Esophagus muscularis mucosa (tissue), 4 donors: ENCODE data around the gene MTCP1. TPM values are rescaled to one million over a fixed set of nuclear protein-coding genes. Genes with fewer than 3 reads are reported as not detected.
A peak's percentile ranks its signal among the peaks of the same experiment; 100 is the strongest.

ENCODE experiments used
- DNase-seq: peaks from one replicate; pipeline ENCODE4 v3.0.0-alpha.2; 2017; ENCODE audit errors: extremely low spot score
- H3K27ac ChIP-seq, 4 donors: fragments of 200-600 bp; sonication (generic); replicated peaks in 1 of 4; 1 replicate in 3 of 4; 2 replicates in 1 of 4; pipeline ENCODE4 v1.5.1; 2016 to 2019; ENCODE audit warnings: mild to moderate bottlenecking in 1 of 4
- H3K27me3 ChIP-seq, 4 donors: fragments of 200-600 bp; sonication (generic); one replicate each; pipeline versions ENCODE4 v1.5.1 to v1.6.0; 2016 to 2019
- H3K36me3 ChIP-seq, 4 donors: fragments of 200-600 bp; sonication (generic); one replicate each; pipeline ENCODE4 v1.5.1; 2016 to 2019
- H3K4me1 ChIP-seq, 4 donors: fragments of 200-600 bp; sonication (generic); one replicate each; pipeline ENCODE4 v1.5.1; 2016 to 2019
- H3K4me3 ChIP-seq, 4 donors: fragments of 200-600 bp; sonication (generic); 1 replicate in 2 of 4; 2 replicates in 2 of 4; pipeline ENCODE4 v1.5.1; 2016 to 2019; ENCODE audit warnings: mild to moderate bottlenecking in 4 of 4, moderate library complexity in 1 of 4
- H3K9me3 ChIP-seq, 4 donors: fragments of 200-600 bp; sonication (generic); 1 replicate in 3 of 4; 2 replicates in 1 of 4; pipeline ENCODE4 v1.5.1; 2016 to 2019
- EP300 ChIP-seq: sonication (generic); formaldehyde crosslinking; IDR thresholded peaks from one replicate; pipeline ENCODE4 v1.6.1; 2017; ENCODE audit warnings: antibody characterized with exemption
- POLR2A ChIP-seq: fragments of 450-650 bp; IDR thresholded peaks from one replicate; pipeline ENCODE4 v1.6.1; 2017; ENCODE audit warnings: antibody characterized with exemption, moderate library complexity, mild to moderate bottlenecking, low read depth
- POLR2AphosphoS5 ChIP-seq, 2 donors: sonication (generic); formaldehyde crosslinking; IDR thresholded peaks; one replicate each; pipeline ENCODE4 v1.6.1; 2017; ENCODE audit warnings: antibody characterized with exemption in 2 of 2
- WGBS: methylation state at CpG from one replicate; pipeline ENCODE4 v1.1.5; 2018; 5-methylcytosine and 5-hydroxymethylcytosine counted together
- intact Hi-C: fragments of 100-400 bp; cut with DNase I; formaldehyde crosslinking; loops from one replicate; pipeline ENCODE4 v1.15.1; 2023
- total RNA-seq, 4 donors: library from RNA; depleted of rRNA; stranded (reverse); fragments of >200 nt; gene quantifications; one replicate each; pipeline versions ENCODE4 v1.1.0 to v1.2.1, GENCODE V29; 2016
- TF ChIP-seq, protein P1 (sequence below), 3 experiments: fragments of 200-600 bp in 2 of 3; fragments of 450-650 bp in 1 of 3; sonication (generic) in 2 of 3; IDR thresholded peaks; one replicate each; pipeline ENCODE4 v1.5.1; 2017 to 2019; ENCODE audit warnings: antibody characterized with exemption in 3 of 3, mild to moderate bottlenecking in 2 of 3, moderate library complexity in 1 of 3

Gene MTCP1
- total RNA-seq, 4 donors from 2014 or later: 2.5 to 4.4 (median 4.2) TPM

DNA sequence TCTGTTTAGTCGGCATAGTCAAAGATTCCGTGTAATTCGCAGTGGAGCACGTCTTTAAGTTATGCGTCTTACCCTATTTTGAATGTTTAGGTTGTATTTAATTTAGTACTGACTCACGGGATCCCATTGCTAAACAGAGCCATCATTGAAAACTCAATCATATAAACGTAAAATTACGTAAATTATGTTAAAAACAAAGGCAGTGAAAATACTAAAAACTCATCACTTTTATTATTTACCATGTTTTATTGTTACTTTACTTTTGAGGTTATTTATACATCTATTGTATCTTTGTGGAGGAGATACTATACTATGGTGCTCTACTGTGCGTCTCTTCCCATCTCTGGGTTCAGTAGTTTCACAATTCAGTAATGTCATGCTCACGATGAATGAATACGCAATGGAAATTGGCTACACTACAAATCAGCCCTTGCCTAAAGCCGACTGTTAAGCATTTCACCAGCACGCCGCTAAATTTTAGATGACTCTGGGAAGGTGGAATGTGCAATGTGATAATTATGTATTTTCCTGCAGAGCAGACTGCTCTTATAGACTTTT, 43.3 kb downstream of the MTCP1 start:
- Histone ChIP-seq H3K4me3 (peak overlapping the region; percentile 63 to 73 (median 66)), H3K27me3 (no peaks in the 10 kb centered on the region), H3K27ac (peak overlapping the region; percentile 93 to 96 (median 94)), H3K9me3 (no peaks in the 10 kb centered on the region), H3K4me1 (peaks cover 6 to 30% (median 12%) of the 10 kb centered on the region in 4 donors), H3K36me3 (no peaks in the 10 kb centered on the region)
- DNase-seq: no peak
- no peak for TF ChIP-seq POLR2A
- peak; percentile 62 to 92 for TF ChIP-seq POLR2AphosphoS5 (IDR thresholded peaks at IDR 0.05)
- TF ChIP-seq, protein P1, sequence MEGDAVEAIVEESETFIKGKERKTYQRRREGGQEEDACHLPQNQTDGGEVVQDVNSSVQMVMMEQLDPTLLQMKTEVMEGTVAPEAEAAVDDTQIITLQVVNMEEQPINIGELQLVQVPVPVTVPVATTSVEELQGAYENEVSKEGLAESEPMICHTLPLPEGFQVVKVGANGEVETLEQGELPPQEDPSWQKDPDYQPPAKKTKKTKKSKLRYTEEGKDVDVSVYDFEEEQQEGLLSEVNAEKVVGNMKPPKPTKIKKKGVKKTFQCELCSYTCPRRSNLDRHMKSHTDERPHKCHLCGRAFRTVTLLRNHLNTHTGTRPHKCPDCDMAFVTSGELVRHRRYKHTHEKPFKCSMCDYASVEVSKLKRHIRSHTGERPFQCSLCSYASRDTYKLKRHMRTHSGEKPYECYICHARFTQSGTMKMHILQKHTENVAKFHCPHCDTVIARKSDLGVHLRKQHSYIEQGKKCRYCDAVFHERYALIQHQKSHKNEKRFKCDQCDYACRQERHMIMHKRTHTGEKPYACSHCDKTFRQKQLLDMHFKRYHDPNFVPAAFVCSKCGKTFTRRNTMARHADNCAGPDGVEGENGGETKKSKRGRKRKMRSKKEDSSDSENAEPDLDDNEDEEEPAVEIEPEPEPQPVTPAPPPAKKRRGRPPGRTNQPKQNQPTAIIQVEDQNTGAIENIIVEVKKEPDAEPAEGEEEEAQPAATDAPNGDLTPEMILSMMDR (IDR thresholded peaks at IDR 0.05): no peak
- peak; percentile 59 for TF ChIP-seq EP300
- 40% methylated on average over 14 of the region's 14 CpGs for WGBS
- intact Hi-C loops: no loop called here

DNA sequence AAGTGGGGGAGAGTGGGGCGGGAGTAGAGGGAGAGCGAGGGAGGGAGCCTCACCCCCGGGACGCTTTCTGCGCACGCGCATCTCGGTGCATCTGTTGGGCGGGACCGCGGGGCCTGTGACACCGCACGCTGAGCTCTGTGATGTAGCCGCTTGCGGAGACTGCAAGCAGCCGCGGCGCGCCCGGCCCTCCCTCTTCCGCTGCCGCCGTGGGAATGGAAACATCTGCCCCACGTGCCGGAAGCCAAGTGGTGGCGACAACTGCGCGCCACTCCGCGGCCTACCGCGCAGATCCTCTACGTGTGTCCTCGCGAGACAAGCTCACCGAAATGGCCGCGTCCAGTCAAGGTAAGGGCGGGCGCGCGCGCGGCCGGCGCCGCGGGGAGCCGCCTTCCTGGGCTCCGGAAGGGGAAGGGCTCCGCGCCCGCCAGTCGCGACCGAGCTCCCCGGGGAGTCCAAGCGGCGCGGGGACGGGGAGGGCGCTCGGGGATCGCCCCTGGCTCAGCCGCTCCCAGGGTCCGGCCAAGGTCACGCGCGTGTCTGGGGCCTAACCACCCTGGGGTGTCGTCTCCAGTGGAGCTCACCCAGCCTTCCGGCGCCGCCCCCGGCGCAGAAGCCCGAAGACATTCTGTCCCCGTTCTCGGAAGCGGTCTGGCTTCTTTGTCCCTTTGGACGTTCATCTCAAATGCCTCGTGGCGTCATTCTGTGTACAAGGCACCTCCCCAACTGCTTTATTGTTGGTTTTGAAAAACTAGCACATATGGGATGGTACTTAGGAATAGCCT, 44.0 kb downstream of the MTCP1 start, which contains the start of gene FUNDC2:
Gene FUNDC2, plus strand, starts transcription at position 118 of the 782 bp plus-strand sequence. Its CDS starts 95 bp downstream, at position 213.
- intact Hi-C loops: no loop called here
- WGBS: 42% methylated on average over 69 of the region's 82 CpGs
- TF ChIP-seq POLR2A: peak; percentile 19
- peak; percentile 77 to 84 for TF ChIP-seq POLR2AphosphoS5 (IDR thresholded peaks at IDR 0.05)
- TF ChIP-seq EP300: no peak
- TF ChIP-seq, protein P1 (IDR thresholded peaks at IDR 0.05): no peak

DNA sequence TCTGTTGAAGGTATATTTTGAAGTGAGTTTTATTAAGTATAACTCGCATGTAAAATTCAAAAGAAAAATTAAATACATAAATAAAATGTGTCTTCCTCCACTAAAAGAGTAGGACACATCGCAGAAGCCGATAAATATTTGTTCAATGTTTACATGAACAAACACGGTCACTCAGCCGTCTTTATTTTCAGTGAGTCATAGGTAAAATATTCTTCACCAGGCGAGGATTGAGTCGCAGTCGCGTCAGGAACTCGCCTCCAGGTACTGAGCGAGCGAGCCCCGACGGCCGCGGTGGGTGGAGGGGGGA, 44.6 kb downstream of the MTCP1 start:
- Histone ChIP-seq H3K4me1 (peaks cover 6 to 25% (median 12%) of the 10 kb centered on the region in 4 donors), H3K27me3 (no peaks in the 10 kb centered on the region), H3K27ac (peak overlapping the region; percentile 93 to 96 (median 94)), H3K36me3 (no peaks in the 10 kb centered on the region), H3K4me3 (peak overlapping the region; percentile 63 to 73 (median 66)), H3K9me3 (no peaks in the 10 kb centered on the region)
- WGBS: 56% methylated on average over 13 of the region's 16 CpGs
- no peak for DNase-seq
- intact Hi-C loops: no loop called here
- TF ChIP-seq EP300: no peak
- TF ChIP-seq POLR2A: no peak

More for the DNA sequence above, 44.0 kb downstream of the MTCP1 start, which contains the start of gene FUNDC2:
- peaks cover 6 to 30% (median 12%) of the 10 kb centered on the region in 4 donors for H3K4me1 ChIP-seq
- no peaks in the 10 kb centered on the region for H3K36me3 ChIP-seq
- H3K27me3 ChIP-seq: no peaks in the 10 kb centered on the region
- DNase-seq: peak; percentile 97
- no peaks in the 10 kb centered on the region for H3K9me3 ChIP-seq
- peak within 1 kb of the TSS; percentile 63 to 73 (median 66) for H3K4me3 ChIP-seq
- H3K27ac ChIP-seq: peak within 1 kb of the TSS; percentile 93 to 96 (median 94)

DNA sequence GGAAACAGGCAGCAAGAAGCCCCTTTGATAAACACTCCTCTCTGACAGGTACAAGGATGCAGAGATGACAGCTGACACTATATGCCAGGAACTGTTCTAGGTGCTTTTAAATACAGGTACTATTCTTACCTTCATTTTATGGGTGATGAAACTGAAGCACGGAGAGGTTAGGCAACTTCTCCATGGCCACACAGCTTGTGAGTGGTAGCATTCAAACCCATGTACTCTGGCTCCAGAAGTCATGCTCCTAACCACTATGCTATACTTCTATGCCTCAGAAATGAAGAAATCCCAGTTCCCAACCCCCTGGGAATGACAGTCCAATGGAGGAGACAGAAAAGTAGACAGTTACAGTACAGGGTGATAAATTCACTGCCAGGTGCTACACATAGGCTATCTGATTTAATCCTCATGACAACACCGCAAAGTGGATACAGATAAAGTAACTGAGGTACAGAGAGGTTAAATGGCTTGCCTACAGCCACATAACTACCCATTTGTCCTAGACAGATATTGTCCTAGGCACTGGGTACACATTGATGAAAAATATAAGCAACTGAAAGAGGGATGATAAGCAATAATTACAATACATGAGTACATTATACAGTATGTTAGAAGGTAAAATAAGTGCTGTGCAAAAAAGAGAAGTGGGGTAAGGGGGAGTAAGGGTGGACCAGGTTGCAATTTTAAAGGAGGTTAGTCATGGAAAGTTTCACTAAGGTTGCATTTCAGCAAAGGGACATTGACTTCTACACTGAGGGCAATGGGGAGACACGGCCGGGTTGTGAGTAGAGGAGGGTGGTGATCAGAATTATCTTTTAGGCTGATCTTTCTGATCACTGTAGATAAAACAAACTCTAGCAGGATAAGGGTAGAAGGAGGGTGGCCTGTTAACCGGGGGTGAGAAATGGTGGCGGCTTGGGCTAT, 46.8 kb downstream of the MTCP1 start:
- TF ChIP-seq POLR2AphosphoS5 (IDR thresholded peaks at IDR 0.05): no peak
- no peak for TF ChIP-seq EP300
- TF ChIP-seq POLR2A: no peak
- WGBS: 80% methylated on average over 6 of the region's 6 CpGs
- intact Hi-C loops: no loop called here
- no peaks in the 10 kb centered on the region for H3K27me3 ChIP-seq
- H3K4me1 ChIP-seq: peaks cover 5 to 16% (median 10%) of the 10 kb centered on the region in 4 donors
- H3K27ac ChIP-seq: no peak overlapping the region
- H3K4me3 ChIP-seq: no peak overlapping the region
- H3K36me3 ChIP-seq: no peaks in the 10 kb centered on the region
- no peak for DNase-seq
- no peaks in the 10 kb centered on the region for H3K9me3 ChIP-seq

DNA sequence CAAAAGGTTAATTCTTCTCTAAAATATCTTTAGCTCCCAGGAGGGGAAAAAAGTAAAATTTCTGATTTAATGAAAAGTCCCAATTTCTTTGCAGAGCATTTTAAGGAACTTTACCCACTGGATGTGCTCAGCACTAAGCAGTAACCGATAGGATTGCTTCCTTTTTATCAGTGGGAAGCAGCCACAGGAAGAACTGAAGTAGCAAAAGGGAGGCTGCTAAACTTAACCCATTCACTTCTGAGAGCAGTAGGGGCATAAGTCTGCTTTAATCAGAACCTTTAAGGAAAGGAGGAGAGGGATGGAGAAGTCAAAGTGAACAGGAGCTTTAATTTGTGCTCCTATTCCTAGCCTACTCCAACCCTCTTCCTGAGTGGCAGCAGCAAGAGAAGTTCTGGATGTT, 48.4 kb downstream of the MTCP1 start, which contains the start of gene F8:
Gene F8, minus strand, starts transcription at position 139 of the 400 bp plus-strand sequence. CDS start 171 bp downstream, outside the sequence.
- Histone ChIP-seq H3K36me3 (no peaks in the 10 kb centered on the region), H3K27me3 (no peaks in the 10 kb centered on the region), H3K9me3 (no peaks in the 10 kb centered on the region), H3K4me3 (peak within 1 kb of the TSS; percentile 2 to 24 (median 20)), H3K4me1 (peaks cover 0 to 5% (median 0%) of the 10 kb centered on the region in 4 donors), H3K27ac (no peak within 1 kb of the TSS)
- TF ChIP-seq, protein P1 (IDR thresholded peaks at IDR 0.05): no peak
- no peak for TF ChIP-seq POLR2AphosphoS5 (IDR thresholded peaks at IDR 0.05)
- no peak for TF ChIP-seq POLR2A
- no peak for TF ChIP-seq EP300
- WGBS: 33% methylated on average over 1 of the region's 1 CpG
- intact Hi-C loops: no loop called here
- no peak for DNase-seq
